GM18508 (cell line): ENCODE measurements around the gene FHAD1.
"Not testable (repeated sequence)": the region's sequence is repeated elsewhere in the genome, so short reads cannot be mapped to it uniquely, and the experiment has no call there.

Experiments
- ATAC-seq: cut with Tn5 transposase; IDR thresholded peaks from one replicate; pipeline ENCODE4 v1.9.1; 2021; ENCODE audit warnings: moderate number of reproducible peaks; ENCODE audit not compliant: insufficient read depth, unreplicated experiment

The FHAD1 gene

DNA sequence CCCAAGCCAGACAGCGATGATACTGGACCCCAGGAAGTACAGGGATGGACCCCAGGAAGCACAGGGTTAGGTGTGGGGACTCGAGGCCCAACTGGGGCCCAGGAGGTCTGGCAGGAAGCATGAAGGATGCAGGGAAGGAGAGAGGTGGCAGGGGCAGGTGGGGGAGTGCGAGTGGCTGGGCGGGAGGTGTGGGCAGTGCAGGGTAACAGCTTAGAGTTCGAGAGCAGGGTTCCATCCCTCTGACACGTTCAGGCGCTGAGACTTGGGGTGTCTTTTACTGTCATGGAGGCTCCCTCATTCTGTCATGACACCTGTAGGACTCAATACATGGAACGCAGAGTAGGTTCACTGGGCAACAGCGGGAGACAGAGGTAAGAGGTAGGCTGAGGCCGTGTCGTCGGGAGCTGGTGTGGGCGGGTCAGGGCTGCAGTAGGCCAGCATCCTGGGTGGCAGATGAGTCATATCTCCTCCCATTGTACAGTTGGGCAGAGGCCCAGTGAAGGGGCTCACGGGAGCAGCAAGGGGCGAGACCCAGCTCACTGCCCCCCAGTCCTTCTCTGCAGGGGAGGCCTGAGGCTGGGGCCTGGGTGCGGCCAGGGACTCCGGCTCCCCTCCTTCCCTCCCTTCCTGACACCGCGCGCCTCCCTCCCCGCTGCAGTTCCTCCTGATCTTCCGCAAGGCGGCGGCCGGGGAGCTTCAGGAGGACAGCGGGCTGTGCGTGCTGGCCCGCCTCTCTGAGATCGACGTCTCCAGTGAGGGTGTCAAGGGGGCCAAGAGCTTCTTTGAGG is 179.7 kb downstream of the FHAD1 start:
- ATAC-seq: no peak

DNA sequence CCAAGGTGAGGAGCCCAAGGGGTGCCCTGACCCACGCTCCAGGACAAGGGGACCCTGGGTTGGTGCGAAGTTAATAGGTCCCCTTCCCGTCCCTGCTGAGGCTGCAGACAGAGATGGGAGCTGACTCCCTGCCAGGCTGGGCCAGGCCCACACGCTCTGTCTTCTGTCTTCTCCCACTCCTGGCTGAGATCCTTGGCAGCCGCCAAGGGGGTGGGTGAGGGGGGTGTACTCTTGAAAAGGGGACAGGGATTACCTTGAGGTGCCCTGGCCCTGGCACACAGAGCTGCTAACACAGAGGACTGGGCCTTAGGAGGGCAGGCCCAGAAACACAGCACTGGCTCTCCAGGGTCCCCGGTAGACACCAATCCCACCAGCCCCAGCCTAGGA is 180.2 kb downstream of the FHAD1 start:
- ATAC-seq: no peak

DNA sequence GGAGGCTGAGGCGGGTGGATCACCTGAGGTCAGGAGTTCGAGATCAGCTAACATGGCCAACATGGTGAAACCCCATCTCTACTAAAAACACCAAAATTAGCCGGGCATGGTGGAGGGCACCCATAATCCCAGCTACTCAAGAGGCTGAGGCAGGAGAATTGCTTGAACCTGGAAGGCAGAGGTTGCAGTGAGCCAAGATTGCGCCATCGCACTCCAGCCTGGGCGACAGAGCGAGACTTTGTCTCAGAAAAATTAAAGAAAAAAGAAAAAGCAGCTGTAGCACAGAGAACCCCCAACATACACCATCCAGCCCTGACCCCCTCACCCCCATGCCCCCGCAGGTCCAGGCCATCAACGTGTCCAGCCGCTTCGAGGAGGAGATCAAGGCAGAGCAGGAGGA is 181.2 kb downstream of the FHAD1 start:
- not testable (repeated sequence) for ATAC-seq

DNA sequence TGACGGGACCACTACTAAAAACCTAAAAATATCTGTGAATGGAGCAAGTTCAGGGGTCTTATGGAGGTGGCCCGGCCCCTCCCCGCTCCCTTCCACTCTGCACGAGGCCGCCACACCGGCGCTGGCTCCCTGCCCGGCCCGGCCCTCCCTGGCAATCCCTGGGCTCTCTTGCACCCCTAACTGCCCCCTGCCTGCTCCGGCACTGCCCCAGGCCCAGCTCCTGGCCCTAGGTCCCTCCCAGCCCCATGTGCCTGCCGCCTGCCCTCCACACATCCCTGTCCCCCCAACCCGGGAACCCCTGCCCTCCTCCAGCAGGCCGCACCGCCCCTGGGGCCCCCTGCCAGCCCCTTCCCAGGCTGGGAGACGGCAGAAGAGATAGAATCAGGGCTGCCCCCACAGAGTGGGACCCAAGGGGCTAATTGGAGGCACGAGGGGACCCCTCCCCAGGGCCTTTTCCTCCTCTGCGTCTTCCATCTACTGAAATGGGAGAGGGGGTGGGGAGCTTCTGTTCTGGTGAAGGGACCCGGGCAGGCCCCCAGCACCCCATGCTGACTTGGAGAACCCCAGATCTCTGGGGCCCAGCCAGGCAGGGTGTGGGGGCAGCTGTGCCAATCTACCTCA is 181.9 kb downstream of the FHAD1 start:
- ATAC-seq: no peak

DNA sequence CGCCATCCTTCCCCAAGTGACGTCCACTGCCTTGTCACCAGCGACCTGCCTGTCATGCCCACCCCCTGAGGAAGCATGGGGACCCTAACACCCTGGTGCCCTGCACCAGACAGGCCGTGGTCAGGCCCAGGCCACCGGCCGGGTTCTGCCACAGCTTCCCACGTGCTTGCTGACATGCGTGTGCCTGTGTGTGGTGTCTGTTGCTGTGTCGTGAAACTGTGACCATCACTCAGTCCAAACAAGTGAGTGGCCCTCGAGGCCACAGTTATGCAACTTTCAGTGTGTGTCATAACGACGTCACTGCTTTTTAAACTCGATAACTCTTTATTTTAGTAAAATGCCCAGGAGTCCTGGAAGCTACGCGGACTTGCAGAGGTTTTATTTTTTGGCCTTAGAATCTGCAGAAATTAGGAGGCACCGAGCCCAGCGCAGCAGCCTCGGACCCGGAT is 182.7 kb downstream of the FHAD1 start:
- no peak for ATAC-seq

DNA sequence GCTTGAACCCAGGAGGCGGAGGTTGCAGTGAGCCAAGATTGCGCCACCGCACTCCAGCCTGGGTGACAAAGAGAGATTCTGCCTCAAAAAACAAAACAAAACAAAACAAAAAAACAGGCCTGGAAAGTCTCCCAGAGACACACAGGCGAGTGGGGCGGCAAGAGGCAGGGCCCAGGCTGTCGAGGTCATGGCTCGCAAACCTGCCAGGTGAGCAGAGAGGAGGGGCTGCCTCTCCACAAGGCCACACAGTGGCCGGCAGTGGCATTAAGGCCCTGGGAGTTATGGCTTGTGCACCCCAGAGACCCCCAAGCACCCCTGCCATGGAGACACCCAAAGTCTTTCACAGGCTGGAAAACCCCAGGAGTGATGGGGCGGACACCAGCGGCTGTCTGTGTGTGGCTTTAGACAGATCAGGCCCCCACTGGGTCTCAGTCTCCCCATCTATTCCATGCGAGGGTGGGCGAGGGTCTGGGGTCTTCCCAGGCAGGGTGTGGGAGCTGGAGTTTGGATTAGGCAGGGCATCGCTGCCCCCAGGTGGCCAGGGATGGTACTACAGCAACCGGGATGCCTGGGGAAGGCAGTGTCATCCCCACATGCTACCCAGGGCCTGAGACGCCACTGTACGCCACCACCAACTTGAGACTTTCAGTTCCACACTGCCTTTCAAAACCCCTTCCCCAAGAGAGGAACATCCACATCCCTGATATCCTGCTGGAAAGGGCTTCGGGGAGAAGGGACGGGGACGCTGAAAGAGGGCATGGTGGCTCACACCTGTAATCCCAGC is 184.0 kb downstream of the FHAD1 start:
- ATAC-seq: no peak

DNA sequence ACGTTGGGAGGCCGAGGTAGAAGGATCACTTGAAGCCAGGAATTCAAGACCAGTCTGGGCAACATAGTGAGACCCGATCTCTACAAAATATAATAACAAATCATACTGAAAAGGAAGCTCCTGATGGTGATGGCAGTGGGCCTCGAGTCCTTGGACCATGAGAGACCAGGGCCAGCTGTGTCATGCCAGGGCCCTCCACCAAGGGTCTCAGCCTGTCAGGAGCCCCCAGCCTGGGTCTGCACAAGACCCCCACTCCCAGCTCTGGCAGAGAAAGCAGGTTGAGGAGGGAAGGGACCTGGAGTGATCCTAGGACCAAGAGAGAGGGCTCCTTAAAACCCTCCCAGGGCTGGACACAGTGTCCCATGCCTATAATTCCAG is 184.5 kb downstream of the FHAD1 start:
- no peak for ATAC-seq

DNA sequence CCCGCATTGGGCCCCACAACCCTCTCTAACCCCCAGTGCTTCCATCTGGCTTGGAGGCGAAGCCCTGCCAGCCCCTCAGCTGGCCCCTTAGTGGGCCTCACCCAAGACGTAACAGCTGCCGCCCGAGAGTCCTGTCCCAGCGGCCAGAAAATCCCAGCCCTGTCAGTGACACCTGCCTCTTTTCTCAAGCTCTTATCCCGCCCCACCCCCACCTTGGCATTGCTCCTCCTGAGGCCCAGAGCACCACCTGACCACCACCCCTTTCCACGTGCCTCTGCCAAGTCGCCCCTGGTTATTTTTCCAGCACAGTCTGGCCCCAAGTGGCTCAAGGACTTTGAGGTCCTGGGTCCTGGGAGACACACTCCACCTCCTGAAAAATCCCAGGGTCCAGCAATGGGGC is 185.3 kb downstream of the FHAD1 start:
- no peak for ATAC-seq

DNA sequence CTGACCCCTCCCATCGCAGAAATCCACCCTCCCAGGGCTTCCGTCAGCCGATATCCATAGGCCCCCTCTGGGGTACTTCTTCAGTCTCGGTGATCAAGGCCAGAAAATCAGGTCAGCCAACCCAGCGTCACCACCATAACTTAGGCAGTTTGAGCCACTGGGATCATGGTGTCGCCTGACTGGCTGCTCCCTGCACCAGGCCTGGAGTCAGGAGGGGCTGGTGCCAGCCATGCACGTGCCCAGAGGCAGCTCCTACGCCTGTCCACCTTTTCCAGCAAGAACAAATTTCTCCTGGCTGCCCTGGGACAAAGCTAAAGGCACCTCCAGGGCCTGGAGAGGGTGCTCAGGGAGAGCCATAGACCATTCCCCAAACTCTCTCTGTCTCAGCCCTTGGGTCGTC is 186.4 kb downstream of the FHAD1 start:
- no peak for ATAC-seq

DNA sequence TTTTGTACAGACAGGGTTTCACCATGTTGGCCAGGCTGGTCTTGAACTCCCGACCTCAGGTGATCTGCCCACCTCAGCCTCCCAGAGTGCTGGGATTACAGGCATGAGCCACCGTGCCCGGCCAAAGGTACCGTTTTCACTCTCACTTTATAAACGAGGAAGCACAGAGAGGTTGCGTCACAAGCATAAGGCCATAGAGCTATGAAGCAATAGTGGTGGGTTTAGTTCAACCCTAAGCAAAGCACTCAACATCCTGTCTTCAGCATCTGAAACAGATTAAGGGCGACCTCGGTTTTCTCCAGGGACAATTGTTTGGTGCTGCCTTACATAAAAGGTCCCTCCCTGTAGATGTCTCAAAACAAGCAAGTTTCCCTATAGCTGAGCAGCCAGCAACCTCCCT is 187.7 kb downstream of the FHAD1 start:
- not testable (repeated sequence) for ATAC-seq

DNA sequence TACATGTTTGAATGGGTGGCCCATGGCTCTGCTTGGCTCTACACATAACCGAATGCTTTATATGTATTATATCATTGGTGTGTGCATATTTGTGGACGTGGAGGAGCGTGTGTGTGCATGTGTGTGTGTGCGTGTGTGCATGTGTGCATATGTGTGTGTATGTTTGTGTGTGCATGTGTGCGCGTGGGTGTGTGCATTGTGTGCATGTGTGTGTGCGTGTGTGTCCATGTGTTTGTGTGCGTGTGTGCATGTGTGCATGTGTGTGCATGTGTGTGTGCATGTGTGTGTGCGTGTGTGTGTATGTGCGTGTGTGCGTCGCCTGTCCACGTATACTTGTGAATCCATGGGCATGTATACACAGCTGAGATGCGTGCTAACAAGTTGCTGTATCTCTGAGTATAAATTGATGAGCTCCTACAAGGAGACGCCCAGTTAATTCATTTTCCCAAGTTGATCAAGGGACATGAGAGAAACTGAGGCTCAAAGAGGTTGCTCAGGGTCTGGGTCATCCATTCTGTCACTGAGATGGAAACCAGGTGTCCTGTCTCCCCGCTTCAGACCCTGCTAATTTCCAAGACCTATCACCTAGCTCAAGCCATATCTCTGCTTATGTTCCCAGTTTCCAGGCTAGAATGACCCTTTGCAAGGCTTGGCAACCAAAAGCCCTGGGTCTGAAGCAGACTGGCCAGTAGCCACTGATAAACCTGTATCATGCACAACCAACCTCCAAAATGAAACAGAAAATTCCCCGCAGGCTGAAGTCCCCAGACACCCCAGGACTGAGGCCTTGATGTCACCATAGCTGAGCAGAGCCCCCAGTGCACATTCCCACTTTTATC is 188.4 kb downstream of the FHAD1 start:
- ATAC-seq: no peak

DNA sequence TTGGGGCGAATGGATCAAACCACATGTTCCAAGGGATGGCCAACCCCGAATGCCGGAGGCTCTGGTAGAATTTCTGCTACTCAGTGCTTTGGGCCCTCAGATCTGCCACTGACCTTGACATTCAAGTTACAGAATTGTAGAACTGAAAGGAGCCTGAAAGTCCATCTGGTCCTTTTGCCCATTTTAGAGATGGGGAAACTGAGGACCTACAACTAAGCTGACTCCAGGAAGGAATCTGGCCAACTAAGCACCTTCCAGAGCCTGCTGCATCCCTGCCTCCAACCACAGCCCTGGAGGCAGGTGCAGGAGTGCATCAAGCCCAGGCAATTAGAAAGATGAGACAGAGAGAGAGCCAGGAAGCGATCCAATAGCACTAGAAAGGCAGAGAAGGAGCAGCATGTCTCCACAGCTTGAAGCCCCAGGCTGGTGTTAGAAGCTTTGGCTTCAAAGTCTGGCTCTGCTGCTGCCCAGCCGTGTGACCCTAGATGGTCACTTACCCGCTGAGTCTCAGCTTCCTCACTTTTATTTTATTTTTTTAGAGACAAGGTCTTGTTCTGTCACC is 189.9 kb downstream of the FHAD1 start:
- ATAC-seq: no peak

DNA sequence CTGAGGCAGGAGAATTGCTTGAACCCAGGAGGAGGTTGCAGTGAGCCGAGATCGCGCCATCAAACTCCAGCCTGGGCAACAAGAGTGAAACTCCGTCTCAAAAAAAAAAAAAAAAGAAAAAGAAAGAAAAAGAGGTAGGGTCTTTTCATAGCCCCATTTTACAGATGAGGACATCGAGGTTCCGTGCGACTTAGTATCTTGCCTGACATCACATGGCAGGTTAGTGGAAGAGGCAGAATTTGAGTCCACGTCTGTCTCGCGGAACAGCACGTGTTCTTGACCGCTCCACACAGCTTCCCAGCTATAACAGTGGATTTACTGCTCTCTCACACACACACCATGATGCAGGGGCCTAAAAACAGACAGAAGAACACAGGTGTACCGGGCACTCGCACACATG is 192.3 kb downstream of the FHAD1 start:
- ATAC-seq: no peak

DNA sequence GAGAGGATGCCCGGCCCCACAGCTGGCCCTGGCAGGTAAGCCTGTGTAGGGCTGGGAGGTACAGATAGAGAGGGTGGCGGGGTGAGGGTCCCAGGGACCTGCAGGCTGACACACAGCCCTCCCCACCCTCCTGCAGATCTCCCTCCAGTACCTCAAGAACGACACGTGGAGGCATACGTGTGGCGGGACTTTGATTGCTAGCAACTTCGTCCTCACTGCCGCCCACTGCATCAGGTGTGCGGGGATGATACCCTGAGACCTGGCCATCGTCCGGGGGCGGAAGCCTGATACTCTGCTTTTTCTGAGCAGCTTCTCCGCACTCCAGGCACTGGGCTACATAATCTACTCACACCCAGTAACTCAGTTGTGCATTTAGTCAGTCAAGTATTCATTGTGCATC is 193.3 kb downstream of the FHAD1 start:
- no peak for ATAC-seq

DNA sequence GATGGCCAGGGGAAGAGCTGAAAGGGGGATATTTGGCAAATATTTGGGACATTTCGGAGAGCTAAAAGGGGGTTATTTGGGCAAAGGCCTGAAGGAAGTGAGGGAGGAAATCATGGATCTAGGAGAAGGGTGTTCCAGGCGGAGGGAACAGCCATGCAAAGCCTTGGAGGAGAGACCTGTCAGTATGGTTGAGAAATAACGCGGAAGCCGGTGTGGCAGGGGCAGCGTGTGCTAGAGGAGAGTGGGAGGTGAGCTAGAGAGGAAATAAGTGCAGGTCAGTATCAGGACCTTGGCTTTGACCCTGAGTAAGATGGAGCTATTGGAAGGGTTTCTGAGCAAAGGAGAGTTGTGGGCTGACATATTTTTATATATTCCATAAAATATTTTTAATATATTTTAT is 194.2 kb downstream of the FHAD1 start:
- ATAC-seq: no peak

DNA sequence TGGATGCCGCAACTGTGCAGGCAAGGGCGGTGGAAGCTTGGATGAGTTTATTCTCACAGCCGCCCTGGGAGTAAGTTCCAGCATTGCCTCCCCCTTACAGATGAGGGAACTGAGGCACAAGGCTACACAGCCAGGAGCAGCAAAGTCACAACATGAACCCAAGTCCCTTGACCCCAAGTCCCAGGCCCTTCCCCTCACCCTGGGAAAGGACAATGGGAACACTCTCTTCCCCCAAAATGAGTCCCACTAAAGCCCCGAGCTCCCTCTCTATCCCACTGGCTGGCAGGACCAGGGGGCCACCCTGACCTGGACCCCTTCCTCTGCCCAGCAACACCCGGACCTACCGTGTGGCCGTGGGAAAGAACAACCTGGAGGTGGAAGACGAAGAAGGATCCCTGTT is 195.1 kb downstream of the FHAD1 start:
- ATAC-seq: no peak

DNA sequence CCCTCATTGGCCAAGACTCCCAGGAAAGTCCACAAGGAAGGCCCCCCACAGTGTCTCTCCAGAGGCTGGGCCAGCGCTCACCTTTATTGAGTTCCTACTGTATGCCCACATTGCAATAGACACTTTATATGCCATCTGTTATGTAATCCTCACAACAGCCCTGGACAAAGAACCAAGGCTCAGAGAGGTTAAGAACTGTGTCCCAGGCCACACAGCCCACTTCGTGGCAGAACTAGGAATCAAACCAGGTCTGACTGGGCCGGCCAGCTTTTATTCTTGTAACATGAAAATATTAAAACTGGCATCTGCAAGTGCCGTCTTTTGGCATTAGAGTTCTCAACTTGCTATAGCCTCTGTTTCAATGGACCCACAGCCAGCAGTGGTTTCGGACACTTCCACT is 195.7 kb downstream of the FHAD1 start:
- ATAC-seq: no peak

DNA sequence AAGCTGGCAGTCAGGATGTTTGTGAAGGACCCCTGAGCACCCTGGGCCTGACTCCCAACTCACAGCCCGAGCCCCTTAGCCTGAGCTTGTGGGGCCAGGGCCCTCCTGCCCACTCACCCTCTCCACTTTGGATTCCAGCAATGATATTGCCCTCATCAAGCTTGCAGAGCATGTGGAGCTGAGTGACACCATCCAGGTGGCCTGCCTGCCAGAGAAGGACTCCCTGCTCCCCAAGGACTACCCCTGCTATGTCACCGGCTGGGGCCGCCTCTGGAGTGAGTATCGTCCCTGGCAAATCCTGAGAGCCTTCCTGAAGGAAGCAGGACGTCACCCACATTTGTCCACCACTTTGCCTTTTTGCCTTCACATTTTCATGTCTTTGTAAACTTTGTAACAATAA is 196.3 kb downstream of the FHAD1 start:
- ATAC-seq: no peak

DNA sequence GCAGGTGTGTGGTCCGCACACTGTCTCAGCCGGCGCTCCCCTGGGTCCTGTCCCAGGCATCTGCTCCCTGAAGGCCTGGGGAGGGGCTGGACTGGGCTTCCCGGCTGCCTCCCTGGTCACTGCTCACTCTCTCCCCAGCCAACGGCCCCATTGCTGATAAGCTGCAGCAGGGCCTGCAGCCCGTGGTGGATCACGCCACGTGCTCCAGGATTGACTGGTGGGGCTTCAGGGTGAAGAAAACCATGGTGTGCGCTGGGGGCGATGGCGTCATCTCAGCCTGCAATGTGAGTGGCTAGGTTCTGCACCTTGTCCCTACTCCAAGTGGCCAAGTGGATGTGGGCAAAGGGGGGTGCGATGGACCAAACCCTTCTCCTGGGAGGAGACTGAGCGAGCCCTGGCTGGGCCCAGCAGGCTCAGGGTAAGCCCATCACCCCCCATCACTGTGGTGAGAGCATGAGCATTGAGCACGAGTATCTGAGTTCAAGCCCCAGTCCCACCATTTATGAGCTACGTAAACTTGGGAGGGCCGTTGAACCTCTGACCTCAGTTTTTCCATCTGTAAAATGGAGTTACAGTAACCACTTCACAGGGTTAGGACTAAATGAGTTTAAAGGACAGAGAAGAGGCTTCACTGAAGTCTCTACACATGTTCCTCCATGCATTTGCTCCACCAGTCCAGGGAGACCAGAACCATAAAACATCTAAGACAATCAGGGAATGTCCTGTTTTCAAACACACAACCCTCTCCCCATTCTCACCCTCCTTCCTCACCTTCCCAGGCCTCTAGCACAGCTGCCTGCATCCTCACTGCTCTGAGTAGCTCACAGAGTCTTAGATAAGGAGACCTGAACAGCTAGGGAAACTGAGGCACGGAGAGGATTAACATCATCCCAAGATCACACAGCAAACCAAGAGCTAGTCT is 197.7 kb downstream of the FHAD1 start:
- no peak for ATAC-seq
